PC-9 (cell line): ENCODE data around the gene PHYHD1. TPM values are rescaled to one million over a fixed set of nuclear protein-coding genes. Genes with fewer than 3 reads are reported as not detected.

ENCODE experiments used
- BruUV-seq: library from RNA; stranded (reverse); fragments of 400-500 nt; replicated peaks from 2 replicates; lab custom pipeline; 2021; lab: Mats Ljungman, UMichigan
- CTCF ChIA-PET: fragments of 300-600 bp; sonication (Branson Sonifier 250); formaldehyde crosslinking; loops from one replicate; lab custom pipeline; 2022; ENCODE audit warnings: antibody characterized with exemption; lab: Charles Lee
- POLR2A ChIA-PET: fragments of 300-600 bp; sonication (Branson Sonifier 250); formaldehyde crosslinking; loops from one replicate; lab custom pipeline; 2022; ENCODE audit warnings: antibody characterized with exemption; ENCODE audit not compliant: unreplicated experiment; lab: Charles Lee
- DNase-seq, 2 experiments: peaks; one replicate each; pipeline versions ENCODE4 v3.0.0 to v3.0.0-alpha.2; 2015 to 2022; ENCODE audit warnings: mixed read lengths in 1 of 2
- H2AFZ ChIP-seq: fragments of 200-600 bp; sonication (generic); 2 replicates; pipeline ENCODE4 v1.8.1; 2017; ENCODE audit warnings: antibody characterized with exemption
- H3F3A ChIP-seq: fragments of 200-600 bp; sonication (generic); 2 replicates; pipeline ENCODE4 v1.8.1; 2017; ENCODE audit warnings: antibody characterized with exemption, mild to moderate bottlenecking, low read depth; ENCODE audit not compliant: insufficient read depth
- H3K27ac ChIP-seq: fragments of 200-600 bp; sonication (generic); 2 replicates; pipeline ENCODE4 v1.6.1; 2016; ENCODE audit warnings: mixed run types
- H3K27me3 ChIP-seq: fragments of 200-600 bp; sonication (generic); 2 replicates; pipeline ENCODE4 v1.6.1; 2016; ENCODE audit warnings: low read depth, mixed run types; ENCODE audit not compliant: insufficient read depth
- H3K36me3 ChIP-seq: fragments of 200-600 bp; sonication (generic); 2 replicates; pipeline ENCODE4 v1.6.1; 2016; ENCODE audit warnings: low read depth, mixed run types
- H3K4me1 ChIP-seq: fragments of 200-600 bp; sonication (generic); replicated peaks from 2 replicates; pipeline ENCODE4 v1.6.1; 2016; ENCODE audit warnings: mixed run types; ENCODE audit not compliant: insufficient read depth
- H3K4me2 ChIP-seq: fragments of 200-600 bp; sonication (generic); 2 replicates; pipeline ENCODE4 v1.6.1; 2017; ENCODE audit warnings: mixed run types
- H3K4me3 ChIP-seq: fragments of 200-600 bp; sonication (generic); 2 replicates; pipeline ENCODE4 v1.6.1; 2016; ENCODE audit warnings: mixed run types
- H3K79me2 ChIP-seq: fragments of 200-600 bp; sonication (generic); 2 replicates; pipeline ENCODE4 v1.6.1; 2017; ENCODE audit warnings: low read depth, mixed run types
- H3K9me2 ChIP-seq: fragments of 200-600 bp; sonication (generic); 2 replicates; pipeline ENCODE4 v1.8.1; 2017; ENCODE audit warnings: mild to moderate bottlenecking; ENCODE audit not compliant: insufficient read depth
- H3K9me3 ChIP-seq: fragments of 200-600 bp; sonication (generic); 2 replicates; pipeline ENCODE4 v1.8.1; 2016; ENCODE audit warnings: low read depth; ENCODE audit not compliant: insufficient read depth
- H4K20me1 ChIP-seq: fragments of 200-600 bp; sonication (generic); 2 replicates; pipeline ENCODE4 v1.8.1; 2017; ENCODE audit not compliant: insufficient read depth
- CTCF ChIP-seq: fragments of 200-600 bp; sonication (generic); conservative IDR thresholded peaks from 2 replicates; pipeline ENCODE4 v1.6.1; 2017; ENCODE audit warnings: mixed run types, antibody characterized with exemption, mild to moderate bottlenecking, moderate library complexity
- EZH2 ChIP-seq: fragments of 200-600 bp; sonication (generic); IDR thresholded peaks from 2 replicates; pipeline ENCODE4 v1.8.0; 2017; ENCODE audit warnings: antibody characterized with exemption, low read depth
- intact Hi-C: fragments of 100-400 bp; cut with micrococcal nuclease; formaldehyde crosslinking; loops from one replicate; pipeline ENCODE4 v1.10.0; 2022; ENCODE audit not compliant: unreplicated experiment
- total RNA-seq: library from RNA; stranded (reverse); gene quantifications from 2 replicates; pipeline ENCODE4 v1.2.3, GENCODE V29; 2021

Gene PHYHD1
- total RNA-seq, 1 experiment from 2014 or later = 4.2 TPM

- BruUV-seq = TSS peak; percentile 26
- intact Hi-C loops = loop anchor here (5.0 kb wide), 1 partner anchor 226 kb away; the partner anchor contains the start of gene SET
- Histone ChIP-seq H3F3A (peaks cover 35% of the 10 kb centered on the region), H3K9me2 (no peaks in the 10 kb centered on the region), H3K4me1 (peaks cover 44% of the 10 kb centered on the region), H3K27me3 (no peaks in the 10 kb centered on the region), H3K27ac (peak overlapping the region; percentile 96), H4K20me1 (no peaks in the 10 kb centered on the region), H3K4me3 (no peak overlapping the region), H2AFZ (no peak overlapping the region), H3K36me3 (peaks cover 10% of the 10 kb centered on the region; the same call in 1 of the 2 replicates), H3K79me2 (peaks cover 46% of the 10 kb centered on the region), H3K9me3 (no peaks in the 10 kb centered on the region), H3K4me2 (peak overlapping the region; percentile 73)
- TF ChIP-seq CTCF = no peak
- no peak for TF ChIP-seq EZH2
- DNase-seq = peak in 1 of 2 experiments; percentile 67
- ChIA-PET POLR2A (interaction anchor here (0.5 to 1.1 kb wide), 9 partner anchors 10 to 378 kb away, joined by 3 to 33 read pairs (median 6); partner anchors contain the start of genes KYAT1 and SH3GLB2), CTCF (interaction anchor here (0.7 to 1.3 kb wide), 2 partner anchors 10 to 14 kb away, joined by 4 to 5 read pairs; no protein-coding TSS in a partner anchor)
Measured at GRCh38 chr9:128913048-128913900, 7.5 kb upstream of the PHYHD1 start.

- ChIA-PET CTCF (interaction anchor here (0.7 kb wide), 1 partner anchor 13 kb away, joined by 4 read pairs; no protein-coding TSS in a partner anchor), POLR2A (interaction anchor here (0.6 kb wide), 1 partner anchor 12 kb away, joined by 6 read pairs; no protein-coding TSS in a partner anchor)
- Histone ChIP-seq H3K36me3 (peaks cover under 1% of the 10 kb centered on the region; the same call in 1 of the 2 replicates), H3F3A (peaks cover 35% of the 10 kb centered on the region), H3K9me2 (no peaks in the 10 kb centered on the region), H3K4me3 (no peak overlapping the region), H3K4me2 (peak overlapping the region; percentile 73), H3K27me3 (no peaks in the 10 kb centered on the region), H3K9me3 (no peaks in the 10 kb centered on the region), H3K27ac (no peak overlapping the region; the same call in 1 of the 2 replicates), H3K4me1 (peaks cover 44% of the 10 kb centered on the region), H2AFZ (no peak overlapping the region), H3K79me2 (peaks cover 42% of the 10 kb centered on the region), H4K20me1 (no peaks in the 10 kb centered on the region)
- TF ChIP-seq EZH2 = no peak
- no peak for TF ChIP-seq CTCF
- TSS peak; percentile 45 for BruUV-seq
- no peak for DNase-seq
- intact Hi-C loops = loop anchor here (5.0 kb wide), 1 partner anchor 227 kb away; the partner anchor contains the start of gene SET
Measured at GRCh38 chr9:128913995-128914772, 6.6 kb upstream of the PHYHD1 start.

GRCh38 chr9:128916204-128916603 is 4.6 kb upstream of the PHYHD1 start:
- DNase-seq = no peak
- no peak for TF ChIP-seq EZH2
- TF ChIP-seq CTCF = no peak
- Histone ChIP-seq H2AFZ (no peak overlapping the region), H3K79me2 (peaks cover 31% of the 10 kb centered on the region), H3K27me3 (no peaks in the 10 kb centered on the region), H3K36me3 (no peaks in the 10 kb centered on the region), H3K4me2 (no peak overlapping the region), H3K4me1 (peaks cover 29% of the 10 kb centered on the region), H3K4me3 (no peak overlapping the region), H3K9me3 (no peaks in the 10 kb centered on the region), H3K9me2 (no peaks in the 10 kb centered on the region), H4K20me1 (no peaks in the 10 kb centered on the region), H3K27ac (no peak overlapping the region), H3F3A (peaks cover 23% of the 10 kb centered on the region)
- ChIA-PET CTCF (interaction anchor here (0.6 to 0.7 kb wide), 3 partner anchors 13 to 363 kb away, joined by 5 to 8 read pairs (median 7); no protein-coding TSS in a partner anchor), POLR2A (no interaction called here)
- intact Hi-C loops = no loop called here
- BruUV-seq = no TSS peak
